ENCODE results near the gene ILF3. TPM values are rescaled to one million over a fixed set of nuclear protein-coding genes. Genes with fewer than 3 reads are reported as not detected.

ILF3 gene
- total RNA-seq, 1 donor: 136 TPM

- no peak for DNase-seq (ENCODE audit: low read depth)
- TF ChIP-seq CTCF (IDR thresholded peaks at IDR 0.05; ENCODE audit: insufficient read depth, low read depth, low read length): no peak
- no peak overlapping the region for H3K4me3 ChIP-seq (ENCODE audit: low read depth, low read length)
These were observed 66.5 kb downstream of the ILF3 start for GRCh38 chr19:10720607-10721125.

- no peak for TF ChIP-seq CTCF (IDR thresholded peaks at IDR 0.05; ENCODE audit: insufficient read depth, low read depth, low read length)
- H3K4me3 ChIP-seq (ENCODE audit: low read depth, low read length): no peak overlapping the region
- no peak for DNase-seq (ENCODE audit: low read depth)
These were observed 69.4 kb downstream of the ILF3 start for GRCh38 chr19:10723591-10723990.

- peak; percentile 42 for DNase-seq (ENCODE audit: low read depth)
- no peak for TF ChIP-seq CTCF (IDR thresholded peaks at IDR 0.05; ENCODE audit: insufficient read depth, low read depth, low read length)
- no peak overlapping the region for H3K4me3 ChIP-seq (ENCODE audit: low read depth, low read length)
These were observed 70.5 kb downstream of the ILF3 start for GRCh38 chr19:10724573-10725071.

GRCh38 chr19:10725415-10725814 is 71.3 kb downstream of the ILF3 start:
- TF ChIP-seq CTCF (IDR thresholded peaks at IDR 0.05; ENCODE audit: insufficient read depth, low read depth, low read length): no peak
- no peak for DNase-seq (ENCODE audit: low read depth)
- no peak overlapping the region for H3K4me3 ChIP-seq (ENCODE audit: low read depth, low read length)

GRCh38 chr19:10726268-10726667 is 72.1 kb downstream of the ILF3 start:
- no peak overlapping the region for H3K4me3 ChIP-seq (ENCODE audit: low read depth, low read length)
- TF ChIP-seq CTCF (IDR thresholded peaks at IDR 0.05; ENCODE audit: insufficient read depth, low read depth, low read length): no peak
- DNase-seq (ENCODE audit: low read depth): no peak

GRCh38 chr19:10727685-10728201 is 73.6 kb downstream of the ILF3 start:
- no peak overlapping the region for H3K4me3 ChIP-seq (ENCODE audit: low read depth, low read length)
- TF ChIP-seq CTCF (IDR thresholded peaks at IDR 0.05; ENCODE audit: insufficient read depth, low read depth, low read length): no peak
- DNase-seq (ENCODE audit: low read depth): no peak

- TF ChIP-seq CTCF (IDR thresholded peaks at IDR 0.05; ENCODE audit: insufficient read depth, low read depth, low read length): no peak
- DNase-seq (ENCODE audit: low read depth): no peak
These were observed 75.3 kb downstream of the ILF3 start for GRCh38 chr19:10729411-10729810.

More at GRCh38 chr19:10729411-10729810, 75.3 kb downstream of the ILF3 start:
- H3K4me3 ChIP-seq (ENCODE audit: low read depth, low read length): no peak overlapping the region
